Upper lobe of left lung (tissue), 6 donors: Measurements from ENCODE around the gene EWSR1. TPM values are rescaled to one million over a fixed set of nuclear protein-coding genes. Genes with fewer than 3 reads are reported as not detected.
"Not testable (repeated sequence)": the region's sequence is repeated elsewhere in the genome, so short reads cannot be mapped to it uniquely, and the experiment has no call there.

ENCODE experiments used
- ATAC-seq, 2 donors: fragments of 200-7000 bp; cut with Tn5 transposase; one replicate each; pipeline ENCODE4 v1.9.1; 2022; ENCODE audit warnings: mild to moderate bottlenecking in 2 of 2, moderate library complexity in 2 of 2; ENCODE audit not compliant: low FRiP score in 2 of 2
- DNase-seq, 2 donors: peaks; one replicate each; pipeline ENCODE4 v3.0.0-alpha.2; 2019 to 2020
- H3K27ac ChIP-seq, 4 donors: fragments of 200-600 bp; sonication (generic); one replicate each; pipeline ENCODE4 v1.5.1; 2016 to 2019
- H3K27me3 ChIP-seq, 4 donors: fragments of 200-600 bp; sonication (generic); one replicate each; pipeline ENCODE4 v1.5.1; 2017 to 2019
- H3K36me3 ChIP-seq, 4 donors: fragments of 200-600 bp; sonication (generic); one replicate each; pipeline ENCODE4 v1.5.1; 2016 to 2019
- H3K4me1 ChIP-seq, 4 donors: fragments of 200-600 bp; sonication (generic); one replicate each; pipeline ENCODE4 v1.5.1; 2018 to 2019
- H3K4me3 ChIP-seq, 4 donors: fragments of 200-600 bp; sonication (generic); one replicate each; pipeline ENCODE4 v1.5.1; 2017 to 2019; ENCODE audit warnings: mild to moderate bottlenecking in 2 of 4, moderate library complexity in 1 of 4
- H3K9me3 ChIP-seq, 4 donors: fragments of 200-600 bp; sonication (generic); one replicate each; pipeline ENCODE4 v1.5.1; 2018 to 2019
- EP300 ChIP-seq, 4 donors: sonication (generic); formaldehyde crosslinking; IDR thresholded peaks; one replicate each; pipeline ENCODE4 v1.5.1; 2017; ENCODE audit warnings: antibody characterized with exemption in 4 of 4, control low read depth in 2 of 4
- POLR2A ChIP-seq, 4 donors: fragments of 450-650 bp; IDR thresholded peaks; one replicate each; pipeline ENCODE4 v1.5.1; 2016 to 2017; ENCODE audit warnings: antibody characterized with exemption in 4 of 4, mild to moderate bottlenecking in 2 of 4
- POLR2AphosphoS5 ChIP-seq, 2 donors: sonication (generic); formaldehyde crosslinking; IDR thresholded peaks; one replicate each; pipeline ENCODE4 v1.5.1; 2017; ENCODE audit warnings: antibody characterized with exemption in 2 of 2
- WGBS, 2 donors: methylation state at CpG; one replicate each; pipeline ENCODE4 v1.1.5; 2017 to 2018; 5-methylcytosine and 5-hydroxymethylcytosine counted together
- total RNA-seq, 6 donors: library from RNA; depleted of rRNA in 4 of 6; stranded (reverse); fragments of >200 nt in 4 of 6; gene quantifications; one replicate each; pipeline versions ENCODE4 v1.1.0 to v1.2.1, GENCODE V29; 2016 to 2021
- TF ChIP-seq, protein P1 (sequence below), 6 experiments: fragments of 450-650 bp in 4 of 6; fragments of 200-600 bp in 2 of 6; sonication (generic) in 2 of 6; IDR thresholded peaks; one replicate each; pipeline ENCODE4 v1.5.1; 2016 to 2019; ENCODE audit warnings: antibody characterized with exemption in 6 of 6
- donor health status: DM: no; HTN: no; CAD: no; lungs with moderate emphysema.
- donor health status: DM: no; HTN: yes; CAD: no; lungs with severe emphysema.

The EWSR1 gene
- total RNA-seq, 6 donors from 2014 or later, result 156 to 293 (median 183) TPM

DNA sequence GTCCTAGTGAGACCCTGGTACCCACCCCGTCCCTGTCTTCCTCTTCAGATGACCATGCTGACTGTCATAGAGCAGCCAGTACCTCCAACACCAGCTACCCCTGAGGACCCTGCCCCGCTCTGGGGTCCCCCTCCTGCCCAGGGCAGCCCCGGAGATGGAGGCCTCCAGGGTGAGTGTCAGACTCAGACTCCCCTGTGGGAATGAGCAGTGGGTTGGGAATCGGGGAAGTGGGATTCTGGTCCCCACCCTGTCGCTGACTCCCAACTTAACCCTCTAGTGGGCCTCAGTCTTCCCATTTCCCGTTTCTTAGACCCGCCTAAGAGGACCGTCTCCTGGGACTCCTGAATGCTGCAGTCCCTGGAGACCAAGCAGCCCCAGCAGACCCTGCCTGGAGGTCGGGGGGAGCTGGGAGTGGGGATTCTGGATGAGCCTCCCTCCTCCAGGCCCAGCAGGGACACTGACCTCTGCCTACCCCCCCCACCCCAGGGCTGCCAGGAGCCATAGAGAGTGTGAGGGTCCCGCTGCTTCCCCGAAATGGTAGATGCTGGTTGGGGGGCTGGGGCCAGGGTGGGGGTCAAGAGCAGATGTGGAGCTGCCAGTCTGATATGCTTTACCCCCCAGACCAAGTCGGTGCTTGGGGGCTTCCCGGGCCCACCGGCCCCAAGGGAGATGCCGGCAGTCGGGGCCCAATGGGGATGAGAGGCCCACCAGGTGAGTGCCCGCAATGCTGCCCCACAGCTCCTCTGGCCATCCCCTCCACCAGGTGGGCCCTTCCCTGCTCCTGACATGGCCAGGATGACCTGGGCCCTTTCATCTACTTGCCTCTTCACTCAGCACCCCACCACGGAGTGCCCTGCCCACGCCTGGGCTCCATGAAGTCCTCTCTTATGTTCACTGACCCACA, 36.8 kb upstream of the EWSR1 start:
- Histone ChIP-seq H3K36me3 (no peaks in the 10 kb centered on the region), H3K27me3 (no peaks in the 10 kb centered on the region), H3K27ac (peak overlapping the region in 2 of 4 donors; percentile 64 to 86), H3K4me1 (peaks cover 5 to 19% (median 15%) of the 10 kb centered on the region in 4 donors), H3K9me3 (no peaks in the 10 kb centered on the region), H3K4me3 (no peak overlapping the region)
- TF ChIP-seq POLR2A (IDR thresholded peaks at IDR 0.05) (no peak), EP300 (IDR thresholded peaks at IDR 0.05) (no peak), POLR2AphosphoS5 (IDR thresholded peaks at IDR 0.05) (no peak)
- TF ChIP-seq, protein P1, sequence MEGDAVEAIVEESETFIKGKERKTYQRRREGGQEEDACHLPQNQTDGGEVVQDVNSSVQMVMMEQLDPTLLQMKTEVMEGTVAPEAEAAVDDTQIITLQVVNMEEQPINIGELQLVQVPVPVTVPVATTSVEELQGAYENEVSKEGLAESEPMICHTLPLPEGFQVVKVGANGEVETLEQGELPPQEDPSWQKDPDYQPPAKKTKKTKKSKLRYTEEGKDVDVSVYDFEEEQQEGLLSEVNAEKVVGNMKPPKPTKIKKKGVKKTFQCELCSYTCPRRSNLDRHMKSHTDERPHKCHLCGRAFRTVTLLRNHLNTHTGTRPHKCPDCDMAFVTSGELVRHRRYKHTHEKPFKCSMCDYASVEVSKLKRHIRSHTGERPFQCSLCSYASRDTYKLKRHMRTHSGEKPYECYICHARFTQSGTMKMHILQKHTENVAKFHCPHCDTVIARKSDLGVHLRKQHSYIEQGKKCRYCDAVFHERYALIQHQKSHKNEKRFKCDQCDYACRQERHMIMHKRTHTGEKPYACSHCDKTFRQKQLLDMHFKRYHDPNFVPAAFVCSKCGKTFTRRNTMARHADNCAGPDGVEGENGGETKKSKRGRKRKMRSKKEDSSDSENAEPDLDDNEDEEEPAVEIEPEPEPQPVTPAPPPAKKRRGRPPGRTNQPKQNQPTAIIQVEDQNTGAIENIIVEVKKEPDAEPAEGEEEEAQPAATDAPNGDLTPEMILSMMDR (IDR thresholded peaks at IDR 0.05), result no peak
- DNase-seq (peak in 1 of 2 donors; percentile 56), ATAC-seq (peak; percentile 6 to 8)
- 85 to 95% methylated on average over 10 to 17 of the region's 19 CpGs for WGBS, 2 donors

DNA sequence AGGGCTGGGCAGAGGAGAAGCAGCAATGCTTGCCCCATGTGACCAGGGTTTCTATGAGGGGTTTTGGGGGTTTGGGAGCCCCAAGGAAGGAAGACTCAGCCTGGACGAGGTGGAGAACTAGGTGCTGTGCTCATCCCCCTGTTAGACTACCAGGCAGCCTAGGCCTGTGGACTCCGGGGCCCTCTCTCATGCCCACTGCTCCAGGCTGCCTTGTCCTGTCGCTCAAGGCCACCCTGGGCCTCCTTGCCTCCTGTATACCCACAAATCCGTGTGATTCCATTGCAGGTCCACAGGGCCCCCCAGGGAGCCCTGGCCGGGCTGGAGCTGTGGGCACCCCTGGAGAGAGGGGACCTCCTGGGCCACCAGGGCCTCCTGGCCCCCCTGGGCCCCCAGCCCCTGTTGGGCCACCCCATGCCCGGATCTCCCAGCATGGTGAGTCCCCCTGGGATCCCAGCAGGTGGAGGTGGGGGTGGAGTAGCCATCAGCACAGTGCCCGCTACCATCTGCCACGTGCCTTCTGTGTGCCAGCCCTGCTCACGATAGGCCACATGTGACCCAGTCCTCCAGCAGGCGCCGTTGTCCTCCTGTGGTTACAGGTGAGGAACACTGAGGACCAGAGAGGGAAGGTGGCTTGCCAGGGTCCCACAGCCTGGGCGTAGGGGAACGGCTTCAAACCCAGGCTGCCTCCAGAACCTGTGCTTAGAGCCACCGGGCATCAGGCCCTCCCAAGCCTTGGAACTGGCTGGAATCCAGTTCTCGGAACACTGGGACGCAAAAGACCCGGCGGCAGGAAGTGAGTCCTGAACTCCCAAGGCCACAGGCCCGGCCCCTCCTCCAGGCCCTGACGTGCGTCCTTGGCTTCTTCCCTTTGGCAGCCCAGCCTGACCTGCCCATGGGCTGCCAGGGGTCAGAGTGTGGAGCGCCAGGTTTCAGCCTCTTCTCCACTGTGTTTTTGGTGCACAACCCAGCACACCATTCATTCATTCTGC, 35.8 kb upstream of the EWSR1 start:
- peaks cover 3 to 19% (median 15%) of the 10 kb centered on the region in 4 donors for H3K4me1 ChIP-seq
- H3K27me3 ChIP-seq, result no peaks in the 10 kb centered on the region
- TF ChIP-seq, protein P1 (IDR thresholded peaks at IDR 0.05), result no peak
- TF ChIP-seq POLR2AphosphoS5 (IDR thresholded peaks at IDR 0.05), result peak in 1 of 2 donors; percentile 75
- H3K36me3 ChIP-seq, result no peaks in the 10 kb centered on the region
- 63 to 68% methylated on average over 10 to 11 of the region's 22 CpGs for WGBS, 2 donors
- no peaks in the 10 kb centered on the region for H3K9me3 ChIP-seq
- no peak overlapping the region for H3K4me3 ChIP-seq
- DNase-seq, result peak; percentile 39 to 72
- peak overlapping the region in 2 of 4 donors; percentile 64 to 86 for H3K27ac ChIP-seq
- ATAC-seq, result peak; percentile 16 to 56

DNA sequence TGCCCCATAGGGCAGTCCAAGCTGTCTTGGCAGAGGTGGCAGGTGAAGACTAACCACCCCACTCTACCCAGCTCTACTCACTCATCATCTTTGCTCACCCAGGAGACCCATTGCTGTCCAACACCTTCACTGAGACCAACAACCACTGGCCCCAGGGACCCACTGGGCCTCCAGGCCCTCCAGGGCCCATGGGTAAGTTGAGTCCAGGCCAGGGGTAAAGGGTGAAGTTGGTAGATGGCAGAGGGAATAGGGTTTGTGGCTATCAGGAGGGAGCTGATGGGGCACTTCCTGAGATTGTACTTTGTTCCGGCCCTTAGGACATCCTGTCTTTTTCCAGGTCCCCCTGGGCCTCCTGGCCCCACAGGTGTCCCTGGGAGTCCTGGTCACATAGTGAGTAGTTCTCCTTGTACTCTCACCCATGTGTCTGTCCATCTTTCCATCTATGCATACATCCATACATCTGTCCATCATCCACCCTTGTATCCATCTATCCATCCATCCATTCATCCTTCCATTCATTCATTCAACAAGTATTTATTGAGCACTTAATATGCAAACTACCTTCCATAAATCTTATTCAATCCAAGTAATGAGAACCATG, 34.7 kb upstream of the EWSR1 start:
- Histone ChIP-seq H3K9me3 (no peaks in the 10 kb centered on the region), H3K4me3 (no peak overlapping the region), H3K4me1 (peaks cover 3 to 19% (median 15%) of the 10 kb centered on the region in 4 donors), H3K27ac (peak overlapping the region in 1 of 4 donors; percentile 86), H3K27me3 (no peaks in the 10 kb centered on the region), H3K36me3 (no peaks in the 10 kb centered on the region)
- ATAC-seq (peak in 1 of 2 donors; percentile 37), DNase-seq (peak in 1 of 2 donors; percentile 30)
- 55 to 86% methylated on average over 1 of the region's 1 CpG for WGBS, 2 donors
- TF ChIP-seq POLR2AphosphoS5 (IDR thresholded peaks at IDR 0.05) (no peak), POLR2A (IDR thresholded peaks at IDR 0.05) (no peak), EP300 (IDR thresholded peaks at IDR 0.05) (no peak)
- TF ChIP-seq, protein P1 (IDR thresholded peaks at IDR 0.05), result no peak

- not testable (repeated sequence) for H3K36me3 ChIP-seq, H3K9me3 ChIP-seq, ATAC-seq, H3K4me3 ChIP-seq, H3K27ac ChIP-seq, H3K4me1 ChIP-seq, DNase-seq, H3K27me3 ChIP-seq
- 78 to 84% methylated on average over 9 of the region's 9 CpGs for WGBS, 2 donors
These were observed 27.6 kb upstream of the EWSR1 start for GRCh38 chr22:29240481-29240880.
